GM18858 (cell line): Measurements from ENCODE around the gene NBPF8.
"Not testable (repeated sequence)": the region's sequence is repeated elsewhere in the genome, so short reads cannot be mapped to it uniquely, and the experiment has no call there.

ENCODE experiments used
- ATAC-seq: cut with Tn5 transposase; IDR thresholded peaks from one replicate; pipeline ENCODE4 v1.9.1; 2021; ENCODE audit not compliant: unreplicated experiment

NBPF8 gene, protein sequence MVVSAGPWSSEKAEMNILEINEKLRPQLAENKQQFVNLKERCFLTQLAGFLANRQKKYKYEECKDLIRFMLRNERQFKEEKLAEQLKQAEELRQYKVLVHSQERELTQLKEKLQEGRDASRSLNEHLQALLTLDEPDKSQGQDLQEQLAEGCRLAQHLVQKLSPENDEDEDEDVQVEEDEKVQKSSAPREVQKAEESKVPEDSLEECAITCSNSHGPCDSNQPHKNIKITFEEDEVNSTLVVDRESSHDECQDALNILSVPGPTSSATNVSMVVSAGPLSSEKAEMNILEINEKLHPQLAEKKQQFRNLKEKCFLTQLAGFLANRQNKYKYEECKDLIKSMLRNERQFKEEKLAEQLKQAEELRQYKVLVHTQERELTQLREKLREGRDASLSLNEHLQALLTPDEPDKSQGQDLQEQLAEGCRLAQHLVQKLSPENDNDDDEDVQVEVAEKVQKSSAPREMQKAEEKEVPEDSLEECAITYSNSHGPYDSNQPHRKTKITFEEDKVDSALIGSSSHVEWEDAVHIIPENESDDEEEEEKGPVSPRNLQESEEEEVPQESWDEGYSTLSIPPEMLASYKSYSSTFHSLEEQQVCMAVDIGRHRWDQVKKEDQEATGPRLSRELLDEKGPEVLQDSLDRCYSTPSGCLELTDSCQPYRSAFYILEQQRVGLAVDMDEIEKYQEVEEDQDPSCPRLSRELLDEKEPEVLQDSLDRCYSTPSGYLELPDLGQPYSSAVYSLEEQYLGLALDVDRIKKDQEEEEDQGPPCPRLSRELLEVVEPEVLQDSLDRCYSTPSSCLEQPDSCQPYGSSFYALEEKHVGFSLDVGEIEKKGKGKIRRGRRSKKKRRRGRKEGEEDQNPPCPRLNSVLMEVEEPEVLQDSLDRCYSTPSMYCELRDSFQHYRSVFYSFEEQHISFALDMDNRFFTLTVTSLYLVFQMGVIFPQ

DNA sequence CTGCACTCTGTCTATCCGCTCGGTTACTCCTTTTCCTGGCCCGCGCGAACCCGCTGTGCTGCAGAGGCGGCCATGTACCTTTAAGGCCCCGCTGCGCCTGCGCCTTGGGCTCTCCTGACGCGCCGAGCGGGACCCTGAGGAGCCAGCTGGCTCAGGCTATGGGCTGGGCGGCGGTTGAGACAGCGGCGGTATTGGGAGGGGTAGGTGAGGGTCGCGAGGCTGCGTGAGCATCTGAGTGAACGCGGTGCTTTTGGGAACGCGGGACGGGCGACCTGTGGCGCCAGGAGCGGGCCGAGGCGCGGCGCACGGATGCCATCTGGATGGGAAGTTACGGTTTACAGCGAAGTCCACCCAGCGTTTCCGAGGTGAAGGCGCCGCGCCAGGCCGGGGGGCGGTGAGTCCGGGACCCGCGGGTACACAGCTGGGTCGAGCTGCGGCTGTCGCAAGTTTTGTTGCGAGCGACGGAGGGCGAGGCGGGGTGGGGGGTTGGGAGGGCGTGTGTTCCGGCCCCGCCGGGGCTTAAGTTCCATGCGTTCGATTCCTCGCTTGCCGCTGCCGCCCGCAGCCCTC lies at the start of gene NBPF8:
Gene NBPF8, plus strand, starts transcription at position 125 of the 570 bp plus-strand sequence. CDS start 21,488 bp downstream, outside the sequence.
- peak; percentile 99 for ATAC-seq

DNA sequence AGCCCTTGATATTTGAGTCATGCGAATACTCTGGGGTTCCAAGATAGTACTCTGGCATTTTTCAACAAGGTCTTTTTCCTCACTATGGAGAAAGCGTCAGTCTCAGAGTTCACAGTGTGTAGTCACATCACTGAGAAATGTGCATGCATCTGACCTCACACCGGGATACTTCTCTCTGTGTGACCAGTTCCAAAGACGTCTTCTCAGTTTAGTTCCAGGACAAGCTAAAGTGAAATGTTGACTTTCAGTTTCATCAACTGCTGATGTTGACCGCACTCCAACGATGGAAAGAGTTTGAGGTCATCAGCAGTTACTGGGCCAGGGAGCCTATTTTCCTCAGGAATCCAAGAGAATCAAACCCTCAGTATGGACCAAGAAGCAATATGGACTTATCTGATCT lies 47.1 kb upstream of the NBPF8 start:
- not testable (repeated sequence) for ATAC-seq

DNA sequence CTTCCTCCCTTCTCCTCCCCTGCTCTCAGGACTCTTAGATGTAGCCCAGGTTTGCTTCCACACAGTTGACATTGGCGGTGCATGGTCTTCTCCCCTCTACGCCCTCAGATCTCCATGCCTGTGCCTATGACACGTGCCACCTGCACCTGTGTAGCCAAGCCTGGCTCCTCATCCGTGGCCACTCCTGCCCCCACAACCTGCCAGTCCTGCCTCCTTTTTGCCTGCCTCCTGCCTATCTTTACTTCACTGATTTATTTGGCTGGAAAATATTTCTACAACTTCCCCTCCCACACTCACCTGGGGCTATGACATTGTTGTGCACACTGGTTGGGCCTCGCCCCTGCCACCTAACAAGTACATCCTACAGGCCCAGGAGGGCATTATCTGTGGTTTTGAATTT lies 28.2 kb upstream of the NBPF8 start:
- ATAC-seq, result not testable (repeated sequence)

DNA sequence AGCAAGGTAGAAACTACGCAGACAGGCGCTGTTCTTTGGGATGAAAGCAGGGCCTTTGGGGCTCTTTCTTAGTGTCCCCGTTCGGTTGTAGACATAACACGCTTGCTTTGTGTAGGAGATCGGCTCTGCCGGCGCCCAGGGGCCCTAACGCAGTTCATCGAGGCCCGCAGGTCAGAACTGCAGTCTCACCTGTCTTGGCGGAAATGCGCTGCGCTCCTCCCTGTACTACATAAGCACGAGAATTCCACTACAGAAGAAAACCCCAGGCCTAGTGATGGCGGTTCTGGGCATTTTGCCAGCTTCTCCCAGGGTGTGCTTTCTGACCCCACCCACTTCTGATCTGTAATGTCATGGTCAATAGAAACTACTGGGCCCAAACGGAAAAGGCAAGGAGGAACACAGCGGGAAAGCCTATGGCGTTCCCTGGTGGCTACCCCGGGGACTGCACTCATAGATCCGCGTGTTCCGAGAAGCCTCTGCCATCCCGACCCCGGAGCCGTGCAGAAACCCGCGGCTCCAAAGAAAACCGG lies 26.2 kb upstream of the NBPF8 start:
- not testable (repeated sequence) for ATAC-seq

DNA sequence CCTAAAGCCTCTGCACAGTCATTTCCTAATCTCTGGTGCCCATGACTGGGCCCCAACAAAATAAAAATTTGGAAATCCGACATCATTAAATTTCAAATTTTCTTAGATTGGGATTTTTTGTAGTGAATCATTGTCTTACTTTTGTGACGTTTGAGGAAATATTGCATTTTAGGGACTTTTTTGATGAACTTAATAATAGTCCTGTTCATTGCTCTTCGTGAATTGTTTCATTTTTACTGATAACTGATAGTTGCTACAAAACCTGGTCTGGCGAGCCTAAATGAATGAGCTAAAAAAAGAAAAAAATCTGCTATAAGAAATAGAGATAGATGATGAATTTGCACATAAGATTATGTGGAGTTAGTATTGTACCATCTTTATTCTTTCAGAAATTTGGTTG lies 23.5 kb upstream of the NBPF8 start:
- not testable (repeated sequence) for ATAC-seq

DNA sequence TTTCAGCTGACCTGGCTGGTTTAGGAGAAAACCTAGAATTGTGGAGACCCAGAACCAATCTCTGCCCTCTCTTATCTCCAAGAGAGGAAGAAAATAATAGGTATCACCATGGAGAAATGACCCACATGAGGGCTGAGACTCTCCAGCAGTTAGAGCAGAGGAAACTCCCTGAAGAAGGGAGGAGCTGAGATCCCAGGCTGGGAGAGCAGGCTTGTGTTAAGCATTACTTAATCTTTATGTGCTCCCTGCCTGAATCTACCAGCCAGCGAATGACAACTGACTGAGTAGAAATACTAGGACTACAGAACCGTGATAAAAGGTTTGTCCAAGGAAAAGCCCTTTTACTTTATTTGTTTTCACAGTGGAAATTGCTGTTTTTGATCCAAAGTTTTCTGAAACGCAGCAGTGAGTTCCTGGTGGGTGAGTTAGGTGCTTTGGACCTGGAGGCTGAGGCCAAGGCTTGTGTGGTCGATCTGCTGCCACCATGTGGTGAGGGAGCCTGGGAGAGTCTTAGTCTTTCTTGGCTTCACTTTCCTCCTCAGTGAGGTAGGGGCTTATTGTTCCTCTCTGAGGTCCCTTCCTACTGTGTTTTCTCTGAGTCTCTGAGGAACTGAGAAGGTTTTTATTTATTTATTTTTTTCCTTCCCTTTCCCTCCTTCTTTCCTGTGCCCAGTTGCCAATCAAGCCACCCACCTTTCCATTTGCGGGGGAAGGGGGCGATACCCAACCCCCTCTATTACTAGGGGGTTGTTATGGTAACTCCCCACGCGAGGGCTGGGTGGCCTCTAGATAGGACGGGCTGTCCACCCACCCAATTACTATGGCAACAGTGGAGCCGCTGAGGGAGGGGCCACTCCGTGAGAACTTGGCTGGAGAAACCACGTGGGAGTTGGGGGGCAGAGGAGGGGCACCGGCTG lies 21.3 kb upstream of the NBPF8 start:
- not testable (repeated sequence) for ATAC-seq

DNA sequence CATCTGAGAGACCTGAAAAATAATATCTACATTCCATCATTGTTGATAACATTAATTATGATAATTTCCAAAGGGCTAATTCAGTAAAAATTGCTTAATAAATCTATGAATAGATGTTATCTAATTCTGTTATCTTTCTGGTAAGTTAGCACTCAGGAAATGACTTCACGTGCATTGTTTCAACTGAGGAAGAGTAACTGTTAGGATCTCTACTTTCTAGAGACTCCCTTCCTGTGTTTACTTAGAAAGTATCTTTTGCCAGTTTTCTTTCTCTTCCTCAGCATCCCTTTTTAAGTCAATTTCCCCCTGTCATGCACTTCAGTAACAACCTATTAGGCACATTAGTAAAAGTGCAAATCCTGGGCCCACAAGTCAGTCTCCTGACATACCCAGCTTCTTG lies 9.5 kb upstream of the NBPF8 start:
- ATAC-seq, result not testable (repeated sequence)

DNA sequence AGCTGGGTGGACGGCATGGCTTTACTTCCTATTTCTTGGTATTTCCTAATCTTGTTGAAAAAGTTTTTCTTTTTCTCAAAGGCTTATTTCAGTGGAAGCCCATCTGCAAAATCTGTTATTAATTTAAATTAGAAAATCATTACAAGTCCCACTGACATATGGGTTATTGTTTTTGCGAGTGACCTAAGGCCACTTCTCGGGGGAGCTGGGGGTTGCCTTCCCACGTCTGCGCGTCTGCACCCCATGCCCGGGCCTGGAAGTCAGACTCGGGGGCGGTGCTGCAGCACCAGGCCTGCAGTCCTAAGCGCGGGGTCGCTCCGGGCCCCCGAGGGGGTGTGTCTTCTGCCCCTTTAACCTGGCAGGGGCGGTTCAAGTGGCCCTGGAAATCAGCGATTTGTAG lies 384 bp upstream of the NBPF8 start:
- ATAC-seq, result not testable (repeated sequence)

DNA sequence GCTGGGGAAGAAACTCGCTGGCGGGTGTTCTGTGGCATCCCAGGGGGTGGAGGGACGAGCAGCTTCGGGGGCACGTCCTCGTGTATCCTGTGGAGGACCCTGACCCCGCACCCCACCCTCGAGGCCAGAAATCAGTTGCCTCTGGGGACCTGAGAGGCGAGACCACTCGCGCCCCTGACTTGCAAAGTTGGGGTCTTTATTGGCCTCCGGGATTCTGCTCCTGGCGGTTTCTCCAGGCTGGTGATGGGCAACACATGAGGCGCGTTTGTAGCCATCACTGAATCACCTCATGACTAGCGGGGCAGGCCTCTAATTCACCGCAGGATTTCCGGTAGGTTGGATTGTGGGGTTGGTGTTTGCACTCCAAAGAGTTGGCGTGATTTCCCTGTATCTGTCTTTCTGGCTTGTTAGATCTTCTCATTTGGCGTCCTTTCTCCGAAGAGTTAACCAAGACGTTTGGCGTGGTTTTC lies 692 bp downstream of the NBPF8 start:
- ATAC-seq, result not testable (repeated sequence)

DNA sequence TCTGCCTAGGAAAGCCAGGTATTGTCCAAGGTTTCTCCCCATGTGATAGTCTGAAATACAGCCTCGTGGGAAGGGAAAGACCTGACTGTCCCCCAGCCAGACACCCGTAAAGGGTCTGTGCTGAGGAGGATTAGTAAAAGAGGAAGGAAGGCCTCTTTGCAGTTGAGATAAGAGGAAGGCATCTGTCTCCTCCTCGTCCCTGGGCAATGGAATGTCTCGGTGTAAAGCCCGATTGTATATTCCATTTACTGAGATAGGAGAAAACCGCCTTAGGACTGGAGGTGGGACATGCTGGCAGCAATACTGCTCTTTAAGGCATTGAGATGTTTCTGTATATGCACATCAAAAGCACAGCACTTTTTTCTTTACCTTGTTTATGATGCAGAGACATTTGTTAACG lies 10.2 kb downstream of the NBPF8 start:
- not testable (repeated sequence) for ATAC-seq

DNA sequence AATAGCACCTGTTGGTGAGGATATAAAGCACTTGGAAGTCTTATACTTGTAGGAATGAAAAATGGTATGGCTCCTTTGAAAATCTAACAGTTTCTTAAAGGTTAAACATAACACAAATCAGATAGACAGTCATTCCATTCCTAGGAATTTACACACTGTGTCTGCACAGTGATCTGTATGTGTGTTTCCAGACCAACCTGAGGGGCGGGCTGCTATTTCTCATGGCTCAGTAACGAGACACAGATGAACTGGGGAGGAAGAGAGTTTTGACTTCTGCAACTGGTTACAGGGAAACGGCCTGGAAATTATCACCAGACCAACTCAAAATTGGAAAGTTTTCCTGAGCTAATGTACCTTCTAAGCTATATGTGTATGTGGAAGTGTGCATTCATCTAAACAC lies 16.8 kb downstream of the NBPF8 start:
- not testable (repeated sequence) for ATAC-seq

DNA sequence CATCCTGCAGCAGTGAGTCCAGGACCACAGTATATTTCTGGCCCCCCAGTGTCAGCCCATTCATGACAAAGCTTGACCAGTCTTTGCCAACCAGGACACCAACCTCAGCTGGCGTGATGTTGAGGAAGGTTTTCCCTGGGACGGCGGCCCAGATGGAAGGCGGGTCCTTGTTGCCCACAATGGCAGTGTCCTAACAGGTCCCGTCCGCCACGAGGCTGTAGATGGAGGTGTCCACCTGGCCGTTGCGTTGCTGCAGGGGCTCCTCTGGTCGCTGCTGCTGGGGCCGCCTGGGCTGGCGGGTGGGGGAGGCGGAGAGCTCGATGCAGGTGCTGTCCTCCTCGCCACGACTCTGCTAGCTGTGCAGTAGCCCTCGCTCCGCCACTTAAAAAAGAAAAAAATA lies 19.0 kb downstream of the NBPF8 start:
- not testable (repeated sequence) for ATAC-seq

DNA sequence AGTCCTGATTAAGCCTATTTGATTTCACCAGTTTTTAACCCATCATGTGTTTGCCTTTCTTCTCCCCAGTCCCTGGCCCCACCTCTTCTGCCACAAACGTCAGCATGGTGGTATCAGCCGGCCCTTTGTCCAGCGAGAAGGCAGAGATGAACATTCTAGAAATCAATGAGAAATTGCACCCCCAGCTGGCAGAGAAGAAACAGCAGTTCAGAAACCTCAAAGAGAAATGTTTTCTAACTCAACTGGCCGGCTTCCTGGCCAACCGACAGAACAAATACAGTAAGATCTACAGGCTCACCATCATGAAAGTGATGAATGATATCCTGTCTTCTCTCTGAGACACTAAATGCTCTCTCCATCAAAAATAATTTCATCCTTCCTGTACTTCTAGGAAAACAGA lies 34.3 kb downstream of the NBPF8 start:
- not testable (repeated sequence) for ATAC-seq
